Measurements from ENCODE around the gene WASF2. TPM values are rescaled to one million over a fixed set of nuclear protein-coding genes. Genes with fewer than 3 reads are reported as not detected.

The WASF2 gene
- total and polyA plus RNA-seq, 2 of the 13 experiments (the other 11 are each of a cell fraction or from before 2014, with no cell fraction given): 10.4 to 27.7 TPM

DNA sequence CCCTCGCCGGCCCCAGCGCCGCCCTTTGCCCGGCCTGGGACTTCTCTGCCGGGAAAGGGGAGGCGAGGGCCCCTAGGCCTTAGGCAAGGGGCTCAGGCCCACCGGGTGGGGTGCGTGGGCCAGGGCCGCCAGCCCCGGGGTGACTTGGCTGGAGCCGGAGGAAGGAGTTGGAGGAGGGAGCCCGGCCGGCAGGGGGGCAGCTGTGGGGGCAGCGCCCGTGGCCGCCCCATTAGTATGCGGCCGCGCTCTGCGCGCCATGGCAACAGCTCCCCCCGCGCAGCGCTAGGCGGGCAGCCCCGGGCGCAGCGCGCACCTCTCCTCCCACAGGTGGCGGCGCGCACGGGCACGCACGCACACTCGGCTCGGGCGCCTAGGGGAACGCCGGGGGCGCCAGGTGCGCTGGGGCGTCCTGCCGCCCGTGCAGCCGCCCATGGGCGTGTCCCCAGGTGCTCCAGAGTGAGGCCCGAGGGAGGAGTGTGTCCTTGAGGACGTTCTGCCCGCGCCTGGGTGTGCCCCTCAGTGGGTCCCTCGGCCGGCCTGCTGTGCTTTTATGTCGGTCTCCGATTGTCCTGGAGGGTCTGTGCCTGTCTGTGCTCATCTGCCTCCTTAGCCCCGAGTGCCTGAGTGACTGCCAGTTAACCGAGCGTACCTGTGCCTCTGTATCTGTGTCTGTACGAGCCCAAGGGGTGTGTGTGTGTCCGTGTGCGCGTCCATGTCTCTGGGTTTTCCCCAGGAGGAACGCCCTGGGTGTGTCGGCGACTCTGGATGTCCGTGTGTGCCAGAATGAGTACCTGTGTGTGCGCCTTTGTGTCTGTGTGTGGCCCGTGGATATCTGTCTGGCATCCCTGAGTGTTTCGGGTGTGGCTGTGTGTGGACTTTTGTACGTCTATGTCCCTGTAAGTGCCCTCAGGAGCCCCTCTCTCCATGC lies 38.2 kb upstream of the WASF2 start (continued):
- 0 out of 2 replicates have a peak, but pooled peaks have one; percentile 14 for TF ChIP-seq THRA (CRISPR knock-in tag; IDR thresholded peaks at IDR 0.05; ENCODE audit: borderline replicate concordance)
- TF ChIP-seq TBX2 (CRISPR knock-in tag; IDR thresholded peaks at IDR 0.05; ENCODE audit: borderline replicate concordance): 0 out of 2 replicates have a peak, but pooled peaks have one; percentile 27
- 0 out of 2 replicates have a peak, but pooled peaks have one; percentile 8 for TF ChIP-seq ZNF772 (CRISPR knock-in tag; IDR thresholded peaks at IDR 0.05)
- TF ChIP-seq ZNF263 (CRISPR knock-in tag; IDR thresholded peaks at IDR 0.05): peak; percentile 75
- peak; percentile 47; the same call in 1 of the 2 replicates for TF ChIP-seq ZNF747 (CRISPR knock-in tag; IDR thresholded peaks at IDR 0.05; ENCODE audit: borderline replicate concordance)
- TF ChIP-seq JARID2 (CRISPR knock-in tag; IDR thresholded peaks at IDR 0.05; ENCODE audit: insufficient replicate concordance): no peak
- no peak for TF ChIP-seq FOXP1 (IDR thresholded peaks at IDR 0.05)
- TF ChIP-seq FOXP1 (CRISPR knock-in tag; IDR thresholded peaks at IDR 0.05): no peak
- TF ChIP-seq ZNF598 (CRISPR knock-in tag; IDR thresholded peaks at IDR 0.05; ENCODE audit: borderline replicate concordance): no peak
- TF ChIP-seq, protein P1, sequence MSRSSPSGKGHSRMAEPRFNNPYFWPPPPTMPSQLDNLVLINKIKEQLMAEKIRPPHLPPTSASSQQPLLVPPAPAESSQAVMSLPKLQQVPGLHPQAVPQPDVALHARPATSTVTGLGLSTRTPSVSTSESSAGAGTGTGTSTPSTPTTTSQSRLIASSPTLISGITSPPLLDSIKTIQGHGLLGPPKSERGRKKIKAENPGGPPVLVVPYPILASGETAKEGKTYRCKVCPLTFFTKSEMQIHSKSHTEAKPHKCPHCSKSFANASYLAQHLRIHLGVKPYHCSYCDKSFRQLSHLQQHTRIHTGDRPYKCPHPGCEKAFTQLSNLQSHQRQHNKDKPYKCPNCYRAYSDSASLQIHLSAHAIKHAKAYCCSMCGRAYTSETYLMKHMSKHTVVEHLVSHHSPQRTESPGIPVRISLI (CRISPR knock-in tag; IDR thresholded peaks at IDR 0.05; ENCODE audit: borderline replicate concordance): no peak
- TF ChIP-seq MED1 (CRISPR knock-in tag; IDR thresholded peaks at IDR 0.05): peak; percentile 43
- TF ChIP-seq PHF20 (CRISPR knock-in tag; IDR thresholded peaks at IDR 0.05): peak; percentile 37; the same call in 1 of the 2 replicates
- TF ChIP-seq ZNF672 (CRISPR knock-in tag; IDR thresholded peaks at IDR 0.05): 0 out of 2 replicates have a peak, but pooled peaks have one; percentile 20
- no peak for TF ChIP-seq SRSF9 (IDR thresholded peaks at IDR 0.05; ENCODE audit: borderline replicate concordance, insufficient read depth, low read depth, low read length, poor library complexity, severe bottlenecking)
- TF ChIP-seq ZGPAT (CRISPR knock-in tag; IDR thresholded peaks at IDR 0.05): peak; percentile 55; the same call in 1 of the 2 replicates
- TF ChIP-seq ZNF331 (CRISPR knock-in tag; IDR thresholded peaks at IDR 0.05): 0 out of 2 replicates have a peak, but pooled peaks have one; percentile 30
- TF ChIP-seq ZBTB34 (CRISPR knock-in tag; IDR thresholded peaks at IDR 0.05): 0 out of 2 replicates have a peak, but pooled peaks have one; percentile 30
- peak; percentile 50 for TF ChIP-seq PAXIP1 (CRISPR knock-in tag; conservative IDR thresholded peaks at IDR 0.05)
- TF ChIP-seq ATF7-NPFF (CRISPR knock-in tag; IDR thresholded peaks at IDR 0.05; ENCODE audit: low read depth): peak; percentile 17; the same call in 1 of the 2 replicates
